Kidney capillary endothelial cell (primary cell): ENCODE results near the gene AP1S1.
"Not testable (repeated sequence)": the region's sequence is repeated elsewhere in the genome, so short reads cannot be mapped to it uniquely, and the experiment has no call there.

Source experiments
- DNase-seq: peaks from one replicate; pipeline ENCODE4 v3.0.0-alpha.2; 2018; ENCODE audit warnings: low spot score

Gene AP1S1

DNA sequence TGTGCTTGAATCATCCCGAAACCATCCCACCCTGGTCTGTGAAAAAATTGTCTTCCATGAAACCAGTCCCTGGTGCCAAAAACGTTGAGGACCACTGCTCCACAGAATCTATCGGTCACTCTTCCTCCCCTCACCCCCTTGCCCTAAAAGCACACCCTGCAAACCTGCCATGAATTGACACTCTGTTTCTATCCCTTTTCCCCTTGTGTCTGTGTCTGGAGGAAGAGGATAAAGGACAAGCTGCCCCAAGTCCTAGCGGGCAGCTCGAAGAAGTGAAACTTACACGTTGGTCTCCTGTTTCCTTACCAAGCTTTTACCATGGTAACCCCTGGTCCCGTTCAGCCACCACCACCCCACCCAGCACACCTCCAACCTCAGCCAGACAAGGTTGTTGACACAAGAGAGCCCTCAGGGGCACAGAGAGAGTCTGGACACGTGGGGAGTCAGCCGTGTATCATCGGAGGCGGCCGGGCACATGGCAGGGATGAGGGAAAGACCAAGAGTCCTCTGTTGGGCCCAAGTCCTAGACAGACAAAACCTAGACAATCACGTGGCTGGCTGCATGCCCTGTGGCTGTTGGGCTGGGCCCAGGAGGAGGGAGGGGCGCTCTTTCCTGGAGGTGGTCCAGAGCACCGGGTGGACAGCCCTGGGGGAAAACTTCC lies 28.2 kb upstream of the AP1S1 start:
- no peak for DNase-seq

DNA sequence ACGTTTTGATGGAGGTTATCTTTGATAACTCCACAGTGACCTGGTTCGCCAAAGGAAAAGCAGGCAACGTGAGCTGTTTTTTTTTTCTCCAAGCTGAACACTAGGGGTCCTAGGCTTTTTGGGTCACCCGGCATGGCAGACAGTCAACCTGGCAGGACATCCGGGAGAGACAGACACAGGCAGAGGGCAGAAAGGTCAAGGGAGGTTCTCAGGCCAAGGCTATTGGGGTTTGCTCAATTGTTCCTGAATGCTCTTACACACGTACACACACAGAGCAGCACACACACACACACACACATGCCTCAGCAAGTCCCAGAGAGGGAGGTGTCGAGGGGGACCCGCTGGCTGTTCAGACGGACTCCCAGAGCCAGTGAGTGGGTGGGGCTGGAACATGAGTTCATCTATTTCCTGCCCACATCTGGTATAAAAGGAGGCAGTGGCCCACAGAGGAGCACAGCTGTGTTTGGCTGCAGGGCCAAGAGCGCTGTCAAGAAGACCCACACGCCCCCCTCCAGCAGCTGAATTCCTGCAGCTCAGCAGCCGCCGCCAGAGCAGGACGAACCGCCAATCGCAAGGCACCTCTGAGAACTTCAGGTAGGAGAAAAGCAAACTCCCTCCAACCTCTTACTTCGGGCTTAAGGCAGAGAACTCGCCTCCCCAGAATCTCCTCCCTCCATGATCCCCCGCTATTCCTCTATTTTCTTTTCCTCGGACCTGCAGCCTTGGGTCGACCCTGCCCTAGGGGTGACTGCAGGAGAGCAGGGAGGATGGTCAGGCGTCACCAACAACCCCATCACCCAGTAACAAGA lies 27.4 kb upstream of the AP1S1 start, which contains the start of gene SERPINE1:
Gene SERPINE1, plus strand, starts transcription at position 454 of the 809 bp plus-strand sequence. CDS start 1,290 bp downstream, outside the sequence.
- DNase-seq, result peak; percentile 99

DNA sequence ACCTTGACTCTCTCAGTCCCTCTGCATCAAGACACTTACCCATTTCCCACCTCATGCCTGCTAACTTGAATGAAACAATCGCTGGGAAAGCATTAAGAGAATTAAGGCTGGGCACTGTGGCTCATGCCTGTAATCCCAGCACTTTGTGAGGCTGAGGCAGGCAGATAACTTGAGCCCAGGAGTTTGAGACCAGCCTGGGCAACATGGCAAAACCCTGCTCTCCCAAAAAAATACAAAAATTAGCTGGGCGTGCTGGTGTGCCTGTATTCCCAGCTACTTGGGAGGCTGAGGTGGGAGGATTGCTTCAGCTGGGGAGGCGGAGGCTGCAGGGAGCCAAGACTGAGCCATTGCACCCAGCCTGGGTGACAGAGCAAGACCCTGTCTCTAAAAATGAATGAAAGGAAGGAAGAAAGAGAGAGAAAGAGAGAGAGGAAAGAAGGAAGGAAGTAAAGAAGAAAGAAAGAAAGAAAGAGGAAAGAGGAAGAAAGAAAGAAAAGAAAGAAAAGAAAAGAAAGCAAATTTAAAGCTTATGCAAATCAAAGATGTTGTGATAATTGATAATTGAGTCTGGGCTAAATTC lies 26.7 kb upstream of the AP1S1 start:
- no peak for DNase-seq

DNA sequence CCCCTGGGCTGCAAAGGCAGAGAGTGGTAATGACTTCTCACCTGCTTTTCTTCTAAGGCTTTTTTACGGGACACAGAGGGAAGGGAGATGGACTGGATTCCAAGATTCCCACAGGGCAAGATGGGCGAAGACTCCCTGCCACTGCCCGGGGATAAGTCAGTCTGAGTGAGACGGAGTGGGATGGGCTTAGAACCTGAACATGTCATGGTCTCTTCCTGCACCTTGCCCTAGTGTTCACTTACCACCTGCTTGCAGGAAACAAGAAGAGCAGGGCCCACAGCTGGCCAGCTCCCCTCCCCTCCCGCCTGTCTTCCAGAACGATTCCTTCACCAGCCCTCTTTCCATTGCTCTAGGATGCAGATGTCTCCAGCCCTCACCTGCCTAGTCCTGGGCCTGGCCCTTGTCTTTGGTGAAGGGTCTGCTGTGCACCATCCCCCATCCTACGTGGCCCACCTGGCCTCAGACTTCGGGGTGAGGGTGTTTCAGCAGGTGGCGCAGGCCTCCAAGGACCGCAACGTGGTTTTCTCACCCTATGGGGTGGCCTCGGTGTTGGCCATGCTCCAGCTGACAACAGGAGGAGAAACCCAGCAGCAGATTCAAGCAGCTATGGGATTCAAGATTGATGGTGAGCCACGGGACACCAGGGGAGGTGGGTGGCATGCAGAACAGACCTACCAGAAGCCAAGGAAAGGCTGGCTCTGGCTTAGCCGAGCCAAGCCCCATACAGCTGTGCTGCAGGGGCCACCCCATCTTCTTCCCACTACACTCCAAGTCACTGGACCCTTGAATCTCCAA lies 26.0 kb upstream of the AP1S1 start:
- DNase-seq, result no peak

DNA sequence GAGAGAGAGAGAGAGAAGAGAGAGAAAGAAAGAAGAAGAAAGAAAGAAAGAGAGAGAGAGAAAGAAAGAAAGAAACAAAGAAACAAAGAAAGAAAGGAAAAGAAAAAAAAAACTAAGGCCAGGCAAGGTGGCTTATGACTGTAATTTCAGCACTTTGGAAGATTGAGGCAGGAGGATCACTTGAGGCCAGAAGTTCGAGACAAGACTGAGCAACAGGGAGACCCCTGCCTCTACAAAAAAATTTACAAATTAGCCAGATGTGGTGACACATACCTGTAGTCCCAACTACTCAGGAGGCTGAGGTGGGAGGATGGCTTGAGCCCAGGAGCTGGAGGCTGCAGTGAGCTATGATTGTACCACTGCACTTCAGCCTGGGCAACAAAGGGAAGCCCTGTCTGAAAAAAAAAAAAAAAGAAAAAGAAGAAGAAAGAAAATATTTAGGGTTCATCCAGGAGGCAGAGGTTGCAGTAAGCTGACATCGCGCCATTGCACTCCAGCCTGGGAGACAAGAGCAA lies 24.6 kb upstream of the AP1S1 start:
- no peak for DNase-seq

DNA sequence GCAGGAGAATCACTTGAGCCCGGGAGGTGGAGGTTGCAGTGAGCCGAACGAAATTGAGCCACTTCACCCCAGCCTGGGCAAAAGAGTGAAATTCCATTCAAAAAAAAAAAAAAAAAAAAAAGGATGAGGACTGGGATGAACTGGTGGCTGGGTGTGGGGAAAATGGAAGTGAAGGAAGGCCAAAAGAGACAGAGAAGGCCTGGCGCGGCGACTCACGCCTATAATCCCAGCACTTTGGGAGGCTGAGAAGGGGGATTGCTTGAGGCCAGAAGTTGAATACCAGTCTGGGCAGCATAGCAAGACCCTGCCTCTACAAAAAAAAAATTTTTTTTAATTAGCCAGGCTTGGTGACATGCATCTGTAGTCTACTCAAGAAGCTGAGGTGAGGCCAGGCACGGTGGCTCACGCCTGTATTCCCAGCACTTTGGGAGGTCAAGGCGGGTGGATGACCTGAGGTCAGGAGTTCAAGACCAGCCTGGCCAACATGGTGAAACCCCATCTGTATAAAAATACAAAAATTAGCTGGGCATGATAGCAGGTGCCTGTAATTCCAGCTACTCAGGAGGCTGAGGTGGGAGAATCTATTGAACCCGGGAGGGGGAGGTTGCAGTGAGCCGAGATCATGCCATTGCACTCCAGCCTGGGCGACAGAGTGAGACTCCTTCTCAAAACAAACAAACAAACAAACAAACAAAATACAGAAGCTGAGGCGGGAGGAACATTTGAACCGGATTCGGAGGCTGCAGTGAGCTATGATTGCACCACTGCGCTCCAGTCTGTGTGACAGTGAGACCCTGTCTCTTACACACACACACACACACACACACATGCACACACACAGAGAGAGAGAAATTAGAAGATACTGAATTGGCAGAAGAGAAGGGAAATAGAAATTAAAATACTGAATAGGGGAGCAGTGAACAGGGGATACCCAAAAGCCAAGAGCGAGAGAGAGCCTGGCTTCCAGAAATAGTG lies 21.4 kb upstream of the AP1S1 start:
- DNase-seq, result not testable (repeated sequence)

DNA sequence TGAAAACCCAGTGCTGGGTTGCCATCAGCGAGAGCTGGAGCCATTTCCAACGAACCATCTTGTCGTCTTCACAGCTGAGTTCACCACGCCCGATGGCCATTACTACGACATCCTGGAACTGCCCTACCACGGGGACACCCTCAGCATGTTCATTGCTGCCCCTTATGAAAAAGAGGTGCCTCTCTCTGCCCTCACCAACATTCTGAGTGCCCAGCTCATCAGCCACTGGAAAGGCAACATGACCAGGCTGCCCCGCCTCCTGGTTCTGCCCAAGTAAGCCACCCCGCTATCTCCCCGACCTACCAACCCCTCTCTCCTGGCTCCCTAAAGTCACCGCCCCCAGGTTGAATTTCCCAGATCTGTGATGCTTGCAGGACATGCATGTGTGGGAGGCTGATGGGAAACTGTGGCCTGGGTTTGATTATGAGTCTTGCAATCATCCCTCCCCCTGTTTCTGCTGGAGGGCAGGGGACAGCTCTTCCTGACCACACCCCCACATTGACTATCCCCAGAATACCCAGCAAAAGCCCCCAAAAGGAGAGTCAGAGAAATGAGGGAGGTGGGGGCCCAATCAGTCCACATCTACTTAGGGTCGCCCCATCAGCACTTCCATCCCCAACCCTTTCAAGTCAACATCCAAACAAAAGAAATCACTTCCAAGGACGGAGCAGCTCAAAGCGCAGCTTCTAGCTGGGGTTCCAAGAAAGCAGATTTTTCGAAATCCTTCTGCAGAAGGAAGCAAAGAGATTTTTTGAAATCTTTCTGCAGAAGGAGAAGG lies 20.5 kb upstream of the AP1S1 start:
- DNase-seq, result no peak

DNA sequence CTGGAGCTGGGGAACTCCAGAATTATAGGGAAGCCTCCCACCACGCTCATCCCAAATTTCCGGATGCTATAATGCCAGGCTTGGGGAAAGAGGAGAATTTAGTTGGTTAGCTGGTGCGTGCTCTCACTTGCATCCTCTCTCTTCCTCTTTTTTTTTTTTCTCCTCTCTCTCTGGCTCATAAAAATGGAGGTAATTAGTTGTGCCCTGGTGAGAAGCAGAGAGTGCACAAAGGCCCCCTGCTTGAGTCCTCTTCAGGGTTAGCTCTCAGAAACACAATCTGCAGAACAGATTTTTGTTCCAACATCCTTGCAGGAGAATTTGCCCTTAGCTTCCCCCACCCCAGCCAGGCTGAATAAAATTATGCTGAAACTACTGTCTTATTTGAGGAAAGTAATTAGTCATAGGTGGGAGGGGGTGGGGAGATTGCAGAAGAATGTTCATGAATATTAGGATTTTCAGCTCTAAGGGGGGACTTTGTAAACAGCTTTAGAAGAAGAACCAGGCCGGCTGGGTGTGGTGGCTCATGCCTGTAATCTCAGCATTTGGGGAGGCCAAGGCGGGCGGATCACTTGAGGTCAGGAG lies 19.8 kb upstream of the AP1S1 start:
- DNase-seq, result no peak

DNA sequence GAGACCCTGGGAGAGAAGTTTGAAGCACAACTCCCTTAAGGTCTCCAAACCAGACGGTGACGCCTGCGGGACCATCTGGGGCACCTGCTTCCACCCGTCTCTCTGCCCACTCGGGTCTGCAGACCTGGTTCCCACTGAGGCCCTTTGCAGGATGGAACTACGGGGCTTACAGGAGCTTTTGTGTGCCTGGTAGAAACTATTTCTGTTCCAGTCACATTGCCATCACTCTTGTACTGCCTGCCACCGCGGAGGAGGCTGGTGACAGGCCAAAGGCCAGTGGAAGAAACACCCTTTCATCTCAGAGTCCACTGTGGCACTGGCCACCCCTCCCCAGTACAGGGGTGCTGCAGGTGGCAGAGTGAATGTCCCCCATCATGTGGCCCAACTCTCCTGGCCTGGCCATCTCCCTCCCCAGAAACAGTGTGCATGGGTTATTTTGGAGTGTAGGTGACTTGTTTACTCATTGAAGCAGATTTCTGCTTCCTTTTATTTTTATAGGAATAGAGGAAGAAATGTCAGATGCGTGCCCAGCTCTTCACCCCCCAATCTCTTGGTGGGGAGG lies 16.5 kb upstream of the AP1S1 start:
- no peak for DNase-seq

DNA sequence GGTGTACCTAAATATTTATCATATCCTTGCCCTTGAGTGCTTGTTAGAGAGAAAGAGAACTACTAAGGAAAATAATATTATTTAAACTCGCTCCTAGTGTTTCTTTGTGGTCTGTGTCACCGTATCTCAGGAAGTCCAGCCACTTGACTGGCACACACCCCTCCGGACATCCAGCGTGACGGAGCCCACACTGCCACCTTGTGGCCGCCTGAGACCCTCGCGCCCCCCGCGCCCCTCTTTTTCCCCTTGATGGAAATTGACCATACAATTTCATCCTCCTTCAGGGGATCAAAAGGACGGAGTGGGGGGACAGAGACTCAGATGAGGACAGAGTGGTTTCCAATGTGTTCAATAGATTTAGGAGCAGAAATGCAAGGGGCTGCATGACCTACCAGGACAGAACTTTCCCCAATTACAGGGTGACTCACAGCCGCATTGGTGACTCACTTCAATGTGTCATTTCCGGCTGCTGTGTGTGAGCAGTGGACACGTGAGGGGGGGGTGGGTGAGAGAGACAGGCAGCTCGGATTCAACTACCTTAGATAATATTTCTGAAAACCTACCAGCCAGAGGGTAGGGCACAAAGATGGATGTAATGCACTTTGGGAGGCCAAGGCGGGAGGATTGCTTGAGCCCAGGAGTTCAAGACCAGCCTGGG lies 15.9 kb upstream of the AP1S1 start:
- peak; percentile 92 for DNase-seq

DNA sequence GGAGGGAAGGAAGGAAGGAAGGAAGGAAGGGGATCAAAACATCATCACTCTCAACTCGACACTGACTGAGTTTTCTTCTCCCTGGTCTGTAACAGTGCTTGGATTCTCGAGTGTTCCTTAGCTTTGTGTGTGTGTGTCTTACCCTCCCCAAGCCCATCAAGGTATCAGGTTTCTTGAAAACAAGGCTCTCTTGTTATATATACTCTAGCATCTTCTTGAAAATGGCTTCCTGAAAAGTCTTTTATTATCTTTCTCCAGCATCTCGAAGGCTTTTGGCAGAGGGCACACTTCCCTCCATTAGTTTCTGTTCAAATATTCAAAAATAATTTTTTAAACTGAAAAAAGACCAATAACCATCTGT lies 14.0 kb upstream of the AP1S1 start:
- DNase-seq, result no peak

DNA sequence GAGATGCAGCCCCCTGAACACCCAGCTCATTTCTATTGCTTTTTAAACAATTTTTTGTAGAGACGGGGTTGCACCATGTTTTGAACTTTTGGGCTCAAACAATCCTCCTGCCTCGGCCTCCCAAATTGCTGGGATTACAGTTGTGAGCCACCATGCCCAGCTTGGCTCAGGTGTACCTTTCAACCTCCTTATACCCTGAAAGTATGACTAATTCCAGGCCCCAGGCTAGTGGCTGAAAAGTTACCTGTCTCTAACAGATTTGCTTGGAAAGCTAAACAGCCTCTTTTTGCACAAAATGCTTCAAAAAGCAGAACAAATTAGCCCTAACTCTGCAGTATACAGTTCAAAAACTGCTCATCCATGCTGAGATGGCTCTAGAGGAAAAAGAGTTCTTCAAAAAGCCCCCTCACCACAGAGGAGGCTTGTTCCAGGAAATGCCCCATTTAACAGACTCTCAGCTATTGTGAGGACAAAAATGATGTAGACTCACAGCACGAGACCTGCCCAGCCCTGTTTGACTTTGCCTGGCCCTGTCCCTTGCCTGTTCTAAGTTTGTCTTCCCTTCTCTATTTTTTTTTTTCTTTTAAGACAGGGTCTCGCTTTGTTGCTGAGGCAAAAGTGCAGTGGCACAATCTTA lies 13.4 kb upstream of the AP1S1 start:
- DNase-seq, result no peak

DNA sequence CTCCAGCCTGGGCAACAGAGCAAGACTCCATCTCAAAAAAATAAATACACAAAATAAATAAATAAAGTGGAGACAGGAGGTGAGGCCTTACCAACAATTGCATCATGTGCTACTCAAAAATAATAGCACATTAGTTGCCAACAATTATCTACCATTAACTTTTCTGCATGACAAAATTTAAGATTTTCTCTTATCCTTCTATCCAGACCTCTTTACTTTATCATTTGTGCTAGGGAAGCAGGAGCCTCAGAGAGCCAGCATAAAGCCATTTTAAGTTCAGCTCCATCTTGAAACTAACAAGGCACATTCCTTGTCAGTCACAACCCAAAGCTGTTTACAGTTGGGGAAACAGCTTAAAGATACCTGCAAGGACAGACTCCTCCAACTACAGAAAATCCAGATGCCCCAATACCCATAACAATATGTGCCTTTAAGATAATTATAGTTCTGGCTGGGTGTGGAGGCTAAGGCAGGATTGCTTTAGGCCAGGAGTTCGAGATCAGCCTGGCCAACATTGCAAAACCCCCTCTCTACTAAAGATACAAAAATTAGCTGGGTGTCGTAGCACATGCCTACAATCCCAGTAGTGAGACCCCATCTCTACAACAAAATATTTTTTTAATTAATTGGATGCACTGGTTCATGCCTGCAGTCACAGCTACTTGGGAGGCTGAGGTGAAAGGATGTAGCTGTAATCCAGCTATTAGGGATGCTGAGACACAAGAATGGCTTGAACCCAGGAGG lies 2.2 kb upstream of the AP1S1 start:
- DNase-seq, result no peak

DNA sequence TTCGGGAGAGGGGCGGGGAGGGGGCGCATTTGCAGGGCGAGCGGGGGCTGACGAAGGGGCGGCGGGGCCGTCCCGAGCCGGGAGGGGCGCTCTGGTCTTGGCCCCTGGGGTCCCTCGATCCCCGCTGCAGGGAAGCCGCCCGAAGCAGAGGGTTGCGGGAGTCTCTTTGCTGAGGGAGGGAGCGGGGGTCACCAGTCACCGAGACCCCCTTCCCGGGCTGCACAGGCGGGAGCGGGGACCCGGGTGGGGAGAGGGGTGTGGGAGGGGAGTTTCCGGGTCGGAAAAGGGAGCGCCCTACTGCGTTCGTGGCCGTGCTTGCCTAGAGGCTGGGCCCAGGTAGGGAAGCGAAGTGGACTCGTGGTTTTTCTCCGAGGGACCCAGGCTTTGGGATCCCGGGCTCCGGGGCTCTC lies 422 bp downstream of the AP1S1 start:
- no peak for DNase-seq

DNA sequence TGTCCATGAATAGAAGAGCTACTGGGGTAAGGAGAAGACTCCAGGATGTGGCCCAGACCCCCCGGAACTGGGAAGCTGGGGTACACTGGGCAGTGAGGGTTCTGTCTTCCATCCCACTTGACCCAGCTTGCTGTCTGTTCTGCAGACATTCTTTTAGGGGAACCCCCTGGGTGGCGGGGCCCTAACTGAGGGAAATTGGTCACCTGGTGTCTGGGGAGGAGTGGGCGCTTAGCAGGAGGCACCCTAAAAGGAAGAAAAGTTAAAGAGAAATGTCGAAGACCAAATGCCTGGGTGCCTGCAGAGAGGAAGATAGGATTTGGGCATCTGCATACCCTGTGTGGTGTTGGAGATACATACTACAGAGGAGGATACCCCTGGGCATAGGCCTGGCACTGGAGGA lies 1.0 kb downstream of the AP1S1 start:
- DNase-seq, result no peak

DNA sequence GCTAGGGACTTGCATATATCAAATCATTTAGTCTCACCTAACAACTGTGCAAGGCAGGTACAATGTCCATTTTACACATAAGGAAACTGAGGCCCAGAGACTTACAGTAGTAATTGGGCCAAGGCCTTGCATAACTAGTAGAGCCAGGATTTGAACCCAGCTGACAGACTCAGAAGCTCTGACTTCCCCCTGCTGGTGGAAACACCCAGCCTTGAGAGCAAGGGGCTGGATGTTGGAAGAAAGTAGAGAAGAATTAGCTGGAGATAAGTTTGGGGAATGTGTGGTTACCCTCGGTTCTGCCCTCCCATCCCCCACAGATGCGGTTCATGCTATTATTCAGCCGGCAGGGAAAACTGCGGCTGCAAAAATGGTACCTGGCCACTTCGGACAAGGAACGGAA lies 2.0 kb downstream of the AP1S1 start:
- no peak for DNase-seq

DNA sequence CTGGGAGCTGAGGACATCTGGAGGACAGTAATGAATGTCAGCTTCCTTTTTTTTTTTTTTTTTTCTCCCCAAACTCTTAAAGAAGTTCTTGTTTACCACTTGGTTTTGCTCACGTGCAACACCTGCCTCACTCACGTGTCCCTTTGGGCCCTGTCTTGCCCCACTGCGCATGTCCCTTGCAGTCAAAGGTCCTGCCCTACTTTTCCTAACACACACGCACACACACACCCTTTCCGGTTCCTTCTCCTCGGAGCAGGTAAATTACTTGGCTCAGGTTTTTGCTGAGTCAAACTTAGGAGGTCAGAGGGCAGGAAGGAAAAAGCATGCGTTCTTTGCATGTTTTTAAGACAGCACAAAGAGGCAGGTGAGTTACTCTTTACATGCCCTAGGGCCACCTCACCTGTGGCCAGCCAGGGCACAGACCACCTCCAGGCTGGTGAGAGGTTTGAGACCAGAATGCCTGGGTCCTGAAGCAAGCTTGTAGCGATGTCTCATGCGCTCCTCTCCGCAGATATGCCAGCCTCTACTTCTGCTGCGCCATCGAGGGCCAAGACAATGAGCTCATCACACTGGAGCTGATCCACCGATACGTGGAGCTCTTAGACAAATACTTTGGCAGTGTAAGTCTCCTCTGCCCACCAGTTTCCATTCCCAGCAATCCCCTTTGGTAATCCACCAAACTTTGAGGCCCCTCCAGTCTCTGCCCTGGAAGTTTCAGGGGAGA lies 2.8 kb downstream of the AP1S1 start:
- no peak for DNase-seq
